Measurements from ENCODE around the gene ELMOD3.
"Not testable (repeated sequence)": the region's sequence is repeated elsewhere in the genome, so short reads cannot be mapped to it uniquely, and the experiment has no call there.

Gene ELMOD3

DNA sequence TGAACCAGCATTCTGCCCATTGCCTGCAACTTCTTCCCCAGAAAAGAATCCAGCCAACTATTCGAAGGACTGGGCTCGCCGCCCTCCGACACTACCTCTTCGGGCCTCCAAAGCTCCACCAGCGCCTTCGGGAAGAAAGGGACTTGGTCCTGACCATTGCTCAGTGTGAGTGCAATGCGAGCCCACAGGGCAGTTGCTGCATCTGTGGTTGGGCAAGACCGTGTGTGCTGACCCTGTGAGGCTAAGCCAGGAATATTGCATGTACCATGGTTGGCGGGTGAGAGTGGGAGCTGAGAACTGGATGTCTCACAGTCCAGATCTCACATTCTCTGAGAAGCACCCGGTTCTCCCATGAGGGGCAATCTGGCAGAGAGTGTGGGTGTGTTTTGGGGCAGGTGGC, 16.5 kb downstream of the ELMOD3 start:
- DNase-seq (ENCODE audit: low read depth in 2 of 3, low spot score in 1 of 3): no peak

DNA sequence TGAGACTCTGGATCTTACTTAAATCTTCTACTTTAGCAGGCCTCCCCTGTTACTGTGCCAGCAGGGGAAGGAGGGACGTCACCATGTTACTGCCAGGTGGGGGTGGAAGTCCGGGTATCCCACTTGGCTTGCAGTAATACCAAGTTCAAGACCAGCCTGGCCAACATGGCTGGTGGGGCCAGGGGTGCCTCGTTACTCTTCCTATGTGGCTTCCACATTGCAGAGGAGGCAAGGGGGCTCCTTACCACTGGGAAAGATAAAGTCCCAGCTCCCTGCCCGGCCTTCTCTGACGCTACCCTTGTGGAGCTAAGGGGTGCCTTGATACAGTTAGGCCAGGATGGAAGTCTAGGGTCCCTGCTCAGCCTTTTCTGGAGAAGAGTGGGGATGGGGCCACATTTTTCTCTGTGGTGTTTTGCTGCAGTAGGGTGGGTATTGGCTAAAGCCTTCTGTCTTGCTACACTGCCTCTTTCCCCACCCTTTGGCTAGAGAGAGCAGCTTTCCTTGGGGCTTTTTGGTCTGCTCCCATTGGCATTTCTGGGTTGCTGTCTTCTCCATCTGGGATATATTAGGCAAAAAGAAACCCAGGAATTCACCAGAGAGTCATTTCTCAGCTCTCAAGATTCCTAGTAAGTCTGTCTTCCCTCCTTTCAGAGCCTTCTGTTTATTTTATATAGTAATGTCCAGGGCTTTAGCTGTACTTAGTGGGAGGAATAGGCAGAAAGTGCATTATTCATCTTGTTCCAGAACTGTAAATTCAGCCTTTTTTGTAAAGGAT, 21.9 kb downstream of the ELMOD3 start:
- DNase-seq (ENCODE audit: low read depth in 2 of 3, low spot score in 1 of 3): no peak

DNA sequence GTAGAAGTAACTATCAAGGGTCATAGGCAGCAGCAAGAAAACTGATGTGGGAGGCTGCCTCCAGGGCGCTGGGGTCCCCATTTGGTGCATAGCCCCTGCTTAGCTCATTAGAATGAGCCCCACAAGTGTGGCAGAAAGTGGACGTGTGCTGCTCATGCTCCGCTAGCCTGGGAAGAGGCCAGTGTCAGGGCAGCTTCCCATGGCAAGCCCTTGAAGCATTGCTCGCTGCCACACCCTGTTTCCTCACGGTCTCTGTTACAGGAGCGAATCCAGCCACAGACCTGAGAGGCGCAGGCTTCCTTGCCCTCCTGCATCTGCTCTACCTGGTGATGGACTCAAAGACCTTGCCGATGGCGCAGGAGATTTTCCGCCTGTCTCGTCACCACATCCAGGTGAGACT, 22.5 kb downstream of the ELMOD3 start:
- no peak for DNase-seq (ENCODE audit: low read depth in 2 of 3, low spot score in 1 of 3)

DNA sequence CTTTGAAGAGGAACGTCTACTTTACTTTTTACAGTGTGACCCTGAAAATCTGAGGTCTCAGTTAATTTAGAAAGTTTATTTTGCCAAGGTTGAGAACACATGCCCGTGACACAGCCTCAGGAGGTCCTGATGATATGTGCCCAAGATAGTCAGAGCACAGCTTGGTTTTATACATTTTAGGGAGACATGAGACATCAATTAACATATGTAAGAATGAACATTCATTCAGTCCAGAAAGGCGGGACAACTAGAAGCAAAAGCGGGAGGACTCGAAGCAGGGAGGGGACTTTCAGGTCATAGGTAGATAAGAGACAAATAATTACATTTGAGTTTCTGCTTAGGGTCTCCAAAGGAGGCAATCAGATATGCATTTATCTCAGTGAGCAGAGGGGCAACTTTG, 23.7 kb downstream of the ELMOD3 start:
- DNase-seq (ENCODE audit: low read depth in 2 of 3, low spot score in 1 of 3): no peak

DNA sequence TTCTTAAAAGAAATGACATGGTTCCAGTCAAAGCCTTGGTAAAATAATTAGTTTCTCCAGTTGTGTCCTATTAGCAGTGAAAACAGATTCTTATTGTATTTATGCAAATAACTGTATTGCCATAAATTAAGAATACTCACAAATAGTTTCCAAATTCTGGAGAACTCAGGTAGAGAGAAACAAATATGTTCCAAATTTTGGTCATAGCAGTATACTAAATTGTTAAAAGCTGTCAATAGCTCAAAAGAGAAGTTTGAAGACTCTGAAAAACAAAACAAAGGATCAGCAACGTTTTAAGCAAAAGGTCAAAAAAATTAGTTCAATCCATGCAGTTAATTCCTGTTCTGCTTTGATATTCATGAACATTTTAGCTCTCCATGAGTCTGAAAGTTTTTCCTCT, 25.5 kb downstream of the ELMOD3 start:
- no peak for DNase-seq (ENCODE audit: low read depth in 2 of 3, low spot score in 1 of 3)

DNA sequence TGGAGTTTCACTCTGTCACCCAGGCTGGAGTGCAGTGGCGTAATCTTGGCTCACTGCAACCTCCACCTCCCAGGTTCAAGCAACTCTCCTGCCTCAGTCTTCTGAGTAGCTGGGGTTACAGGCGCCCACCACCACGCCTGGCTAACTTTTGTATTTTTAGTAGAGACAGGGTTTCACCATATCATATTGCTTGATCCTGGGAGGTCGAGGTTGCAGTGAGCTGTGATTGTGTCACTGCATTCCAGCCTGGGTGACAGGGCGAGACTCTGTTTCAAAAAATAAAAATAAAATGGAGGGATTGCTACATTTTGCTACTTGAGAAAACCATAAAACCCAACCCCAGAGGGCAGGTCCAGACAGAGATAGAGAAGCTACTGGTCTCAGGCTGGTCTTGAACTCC, 28.6 kb downstream of the ELMOD3 start:
- DNase-seq (ENCODE audit: low read depth in 2 of 3, low spot score in 1 of 3): not testable (repeated sequence)

DNA sequence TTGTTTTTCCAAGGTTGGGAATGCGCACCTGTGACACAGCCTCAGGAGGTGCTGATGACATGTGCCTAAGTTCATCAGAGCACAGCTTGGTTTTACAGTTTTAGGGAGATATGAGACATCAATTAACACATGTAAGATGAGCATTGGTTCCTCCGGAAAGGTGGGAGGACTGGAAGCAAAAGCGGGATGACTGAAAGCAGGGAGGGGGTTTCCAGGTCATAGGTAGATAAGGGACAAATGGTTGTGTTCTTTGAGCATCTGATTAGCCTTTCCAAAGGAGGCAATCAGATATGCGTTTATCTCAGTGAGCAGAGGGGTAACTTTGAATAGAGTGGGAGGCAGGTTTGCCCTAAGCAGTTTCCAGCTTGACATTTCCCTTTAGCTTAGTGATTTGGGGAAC, 29.3 kb downstream of the ELMOD3 start:
- DNase-seq (ENCODE audit: low read depth in 2 of 3, low spot score in 1 of 3): no peak

DNA sequence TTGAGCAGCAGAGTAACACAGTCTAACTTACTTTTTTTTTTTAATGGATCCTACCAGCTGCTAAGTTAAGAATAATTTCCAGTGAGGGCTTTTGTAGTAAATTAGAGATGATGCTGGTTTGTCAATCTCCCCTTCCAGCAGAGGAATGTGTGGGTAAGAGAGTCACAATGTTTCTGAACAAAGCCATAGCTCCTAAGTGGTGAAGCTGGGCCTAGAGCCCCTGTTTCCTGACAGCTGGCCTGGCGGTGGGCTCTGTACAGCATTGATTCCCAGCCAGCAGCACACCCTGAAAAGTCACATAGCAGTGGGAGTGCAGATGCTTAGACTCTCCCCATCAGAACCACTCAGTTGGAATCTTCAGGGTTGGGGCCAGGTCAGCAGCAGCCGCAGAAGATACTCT, 31.2 kb downstream of the ELMOD3 start:
- no peak for DNase-seq (ENCODE audit: low read depth in 2 of 3, low spot score in 1 of 3)

DNA sequence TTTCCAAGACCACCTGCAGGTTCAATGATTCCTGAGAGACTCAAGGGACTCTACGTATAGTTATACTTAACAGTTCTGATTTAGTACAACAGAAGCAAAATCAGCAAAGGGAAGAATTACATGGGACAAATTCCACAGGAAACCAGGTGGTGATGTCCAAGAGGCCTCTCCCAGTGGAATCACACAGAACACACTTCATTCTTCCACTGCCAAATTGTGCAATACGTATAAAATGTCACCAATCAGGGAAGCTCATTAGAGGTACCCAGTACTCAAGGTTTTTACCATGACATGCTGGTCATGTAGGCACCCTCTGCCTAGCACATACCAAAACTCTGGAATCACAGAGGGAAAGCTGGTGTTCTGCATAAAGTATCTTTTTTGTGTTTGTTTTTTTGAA, 33.2 kb downstream of the ELMOD3 start:
- no peak for DNase-seq (ENCODE audit: low read depth in 2 of 3, low spot score in 1 of 3)

DNA sequence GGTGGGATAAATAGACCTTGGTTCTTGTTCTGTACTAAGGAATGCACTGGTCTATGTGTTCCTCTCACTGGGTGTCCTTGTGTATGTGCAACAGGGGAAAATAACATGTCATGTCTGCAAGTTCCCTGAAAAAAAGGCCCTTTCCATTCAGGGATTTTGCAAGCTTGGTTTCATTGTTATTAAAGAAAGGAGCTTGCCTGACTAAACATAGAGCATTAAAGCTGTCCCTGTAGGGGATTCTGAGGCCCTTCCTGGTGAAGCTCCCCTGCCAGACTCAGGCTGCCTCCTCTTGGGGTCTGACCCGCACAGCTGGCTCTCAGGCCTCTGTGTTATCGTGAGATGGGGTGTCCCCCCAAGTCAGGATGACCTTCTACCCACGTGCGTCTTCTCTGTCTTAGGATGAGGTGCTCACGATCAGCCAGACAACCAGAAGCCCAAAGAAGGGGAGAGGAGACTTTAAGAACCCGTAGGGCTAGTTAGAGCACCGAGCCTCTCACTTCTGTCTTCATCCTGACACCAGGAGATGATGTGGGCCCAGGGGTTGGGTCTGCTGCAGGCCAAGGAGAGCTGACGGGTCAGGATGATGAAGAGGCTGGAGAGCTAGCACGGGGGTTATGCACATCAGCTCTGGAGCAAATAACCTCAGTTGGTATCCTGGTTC, 34.4 kb downstream of the ELMOD3 start:
- no peak for DNase-seq (ENCODE audit: low read depth in 2 of 3, low spot score in 1 of 3)

DNA sequence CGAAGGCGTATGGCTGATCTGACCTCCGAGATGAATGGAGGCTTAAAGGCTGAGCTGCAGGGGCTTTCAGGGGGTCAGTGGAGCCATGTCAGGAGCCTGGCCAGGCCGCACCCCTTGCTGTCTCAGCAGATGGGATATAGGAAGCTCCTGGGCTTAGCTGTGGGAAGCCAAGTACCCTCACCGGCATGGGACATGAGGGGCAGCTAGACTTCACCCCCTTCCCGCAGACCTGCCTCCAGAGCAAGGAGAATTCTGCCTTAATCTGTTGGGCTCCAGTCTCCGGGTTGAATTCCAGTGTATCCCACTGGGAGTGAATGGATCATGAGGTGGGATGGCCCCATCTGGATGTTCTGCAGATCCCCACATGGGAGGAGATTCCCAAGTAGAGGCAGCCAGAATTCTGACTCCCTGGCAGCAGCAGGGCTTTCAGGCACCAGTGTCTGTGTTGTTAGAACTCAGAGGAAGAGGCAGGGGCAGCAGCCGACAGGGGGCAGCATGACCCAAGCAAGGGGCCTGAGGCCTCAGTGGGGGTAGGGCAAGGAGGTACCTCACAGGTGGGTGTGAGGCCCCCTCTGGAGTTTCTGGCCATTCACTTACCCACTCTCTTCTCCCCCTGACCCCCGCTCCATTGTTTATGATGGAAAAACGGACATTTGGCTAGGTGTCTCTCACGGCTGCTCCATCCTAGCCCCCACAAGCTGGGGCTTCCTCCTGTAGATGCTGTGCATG, 36.5 kb downstream of the ELMOD3 start:
- DNase-seq (ENCODE audit: low read depth in 2 of 3, low spot score in 1 of 3): peak; percentile 34 to 72 (median 62)

DNA sequence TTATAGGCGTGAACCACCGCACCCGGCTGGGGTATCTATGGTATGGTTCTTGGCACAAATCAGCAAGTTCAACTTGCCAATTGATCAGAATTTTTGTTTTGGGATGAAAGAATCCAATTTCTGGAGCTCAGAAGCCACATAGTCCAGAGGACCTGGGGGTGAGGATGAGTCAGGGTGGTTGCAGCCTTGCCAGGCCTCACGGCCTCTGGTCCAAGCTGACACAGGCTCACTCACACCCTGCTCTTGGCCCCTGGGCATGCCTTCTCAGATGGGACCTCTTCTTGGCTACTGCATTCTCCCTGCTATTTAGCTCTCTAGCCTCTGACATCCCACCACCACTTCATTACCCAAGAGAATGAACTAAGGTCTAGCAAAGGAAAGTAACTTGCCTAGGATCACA, 39.3 kb downstream of the ELMOD3 start:
- no peak for DNase-seq (ENCODE audit: low read depth in 2 of 3, low spot score in 1 of 3)

DNA sequence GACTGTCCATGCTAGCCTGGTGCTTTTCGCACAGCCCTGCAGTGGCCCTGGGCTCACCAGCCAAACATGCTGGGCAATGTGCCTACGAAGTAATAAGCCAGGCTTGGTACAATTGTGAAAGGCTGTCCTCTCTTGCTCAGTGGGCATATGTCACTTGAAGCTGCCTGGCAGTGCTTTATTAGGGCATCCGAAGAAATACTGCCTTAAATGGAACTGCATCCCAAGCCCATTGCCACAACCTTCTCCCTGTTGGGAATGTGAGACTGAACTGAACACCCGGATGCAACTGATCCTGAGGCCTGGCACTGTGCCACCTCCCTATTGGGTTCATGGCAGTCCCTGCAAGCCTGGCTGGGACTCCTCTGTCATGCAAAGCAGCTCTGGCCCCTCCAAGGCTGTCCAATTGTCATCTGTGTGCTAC, 39.7 kb downstream of the ELMOD3 start:
- DNase-seq (ENCODE audit: low read depth in 2 of 3, low spot score in 1 of 3): no peak

DNA sequence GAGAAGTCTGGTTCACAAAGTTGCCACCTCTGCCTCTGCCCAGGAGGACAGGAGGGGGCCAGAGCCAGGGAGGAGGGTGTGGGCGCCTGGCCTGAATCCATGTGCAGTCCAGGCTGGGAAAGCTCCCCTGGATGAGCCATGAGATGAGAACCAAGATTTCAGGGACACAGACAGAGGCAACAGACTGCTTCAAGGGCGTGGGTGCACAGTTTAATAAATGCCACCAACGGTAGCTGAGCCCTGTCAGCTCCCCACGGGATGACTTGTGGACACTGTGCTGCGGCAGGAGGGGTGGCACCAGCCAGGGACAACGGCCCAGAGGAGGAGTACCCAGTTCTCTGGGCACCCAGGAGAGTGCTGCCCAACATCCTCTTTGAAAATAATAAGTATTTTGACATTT, 40.4 kb downstream of the ELMOD3 start:
- DNase-seq (ENCODE audit: low read depth in 2 of 3, low spot score in 1 of 3): no peak

DNA sequence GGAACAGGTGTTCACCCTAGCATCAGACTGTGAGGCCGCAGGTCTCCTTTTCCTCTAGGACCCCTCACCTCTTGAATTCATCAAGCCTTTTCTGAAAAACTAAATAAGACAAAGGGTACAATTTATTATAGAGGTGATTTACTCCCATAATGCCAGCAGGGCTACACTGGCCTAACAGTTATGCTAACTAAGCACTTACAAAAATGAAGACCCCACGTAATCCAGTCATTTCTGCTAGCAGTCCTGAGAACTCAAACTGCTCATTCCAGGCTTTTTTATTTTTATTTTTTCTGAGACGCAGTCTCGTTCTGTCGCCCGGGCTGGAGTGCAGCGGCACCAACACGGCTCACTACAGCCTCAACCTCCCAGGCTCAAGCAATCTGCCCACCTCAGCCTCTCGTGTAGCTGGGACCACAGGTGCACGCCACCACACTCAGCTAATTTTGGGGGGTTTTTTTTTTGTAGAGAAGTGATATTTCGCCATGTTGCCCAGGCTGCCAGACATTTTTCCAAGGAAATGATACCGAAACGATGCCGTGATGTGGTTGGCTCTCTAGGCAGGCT, 41.4 kb downstream of the ELMOD3 start:
- no peak for DNase-seq (ENCODE audit: low read depth in 2 of 3, low spot score in 1 of 3)

DNA sequence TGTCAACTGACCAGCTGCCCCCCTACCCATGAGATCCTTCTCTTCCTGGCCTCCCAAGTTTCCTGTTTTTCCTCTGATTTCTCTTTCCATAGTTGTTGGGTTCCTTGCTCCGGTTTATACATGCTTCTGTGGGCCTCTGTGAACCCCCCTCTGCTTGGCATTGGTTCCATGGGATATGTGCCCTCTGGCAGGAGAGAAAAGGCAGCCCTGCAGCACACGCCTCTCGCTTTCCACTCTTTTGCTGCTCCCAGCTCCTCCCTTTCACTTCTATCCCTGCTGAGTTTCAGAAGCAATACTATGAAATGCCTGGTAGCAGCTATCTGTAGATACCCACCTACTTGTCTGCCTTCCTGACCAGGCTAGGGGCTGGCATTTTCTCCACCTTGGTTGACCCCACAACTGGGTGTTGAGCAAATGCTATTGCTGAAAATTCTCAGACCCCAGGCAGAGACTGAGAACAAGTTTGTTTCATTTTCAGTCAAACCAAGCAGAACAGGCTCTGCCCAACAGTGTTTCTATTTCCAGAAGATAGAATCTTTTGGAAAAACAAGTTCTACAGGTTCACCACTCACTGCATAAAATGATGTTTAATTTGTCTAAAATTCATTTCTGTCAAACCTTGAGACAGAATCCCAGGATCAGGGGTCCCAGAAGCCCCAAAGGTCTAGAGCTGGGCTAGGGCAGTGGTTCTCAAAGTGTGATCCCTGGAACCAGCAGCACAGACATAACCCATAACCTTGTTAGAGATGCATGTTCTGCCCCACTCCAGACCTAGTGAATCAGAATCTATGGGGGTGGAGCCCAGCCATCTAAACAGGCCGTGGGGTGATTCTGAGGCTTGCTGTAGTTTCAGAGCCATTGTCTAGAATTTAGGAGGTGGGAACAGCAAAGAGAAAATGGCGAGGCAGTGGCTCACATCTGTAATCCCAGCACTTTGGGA, 42.2 kb downstream of the ELMOD3 start:
- DNase-seq (ENCODE audit: low read depth in 2 of 3, low spot score in 1 of 3): no peak

DNA sequence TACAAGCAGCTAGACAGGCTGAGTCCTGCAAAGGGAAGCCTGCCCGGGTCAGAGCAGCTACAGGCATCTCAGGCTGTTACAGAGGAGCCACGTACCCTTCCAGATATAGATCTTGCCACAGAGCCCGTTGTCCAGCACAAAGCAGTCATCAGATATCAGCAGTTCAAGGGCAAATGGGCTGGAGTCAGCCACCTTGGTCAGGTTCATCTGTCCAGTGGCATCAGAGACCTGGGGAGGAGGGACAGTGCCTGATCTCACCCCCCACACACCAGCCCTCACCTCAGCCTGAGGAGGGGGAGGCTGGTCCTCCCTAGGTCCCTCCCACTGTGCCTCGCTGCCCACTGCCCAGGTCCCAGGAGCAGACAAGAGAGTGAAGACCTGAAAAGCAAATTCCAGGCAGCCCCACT, 43.4 kb downstream of the ELMOD3 start:
- DNase-seq (ENCODE audit: low read depth in 2 of 3, low spot score in 1 of 3): no peak

DNA sequence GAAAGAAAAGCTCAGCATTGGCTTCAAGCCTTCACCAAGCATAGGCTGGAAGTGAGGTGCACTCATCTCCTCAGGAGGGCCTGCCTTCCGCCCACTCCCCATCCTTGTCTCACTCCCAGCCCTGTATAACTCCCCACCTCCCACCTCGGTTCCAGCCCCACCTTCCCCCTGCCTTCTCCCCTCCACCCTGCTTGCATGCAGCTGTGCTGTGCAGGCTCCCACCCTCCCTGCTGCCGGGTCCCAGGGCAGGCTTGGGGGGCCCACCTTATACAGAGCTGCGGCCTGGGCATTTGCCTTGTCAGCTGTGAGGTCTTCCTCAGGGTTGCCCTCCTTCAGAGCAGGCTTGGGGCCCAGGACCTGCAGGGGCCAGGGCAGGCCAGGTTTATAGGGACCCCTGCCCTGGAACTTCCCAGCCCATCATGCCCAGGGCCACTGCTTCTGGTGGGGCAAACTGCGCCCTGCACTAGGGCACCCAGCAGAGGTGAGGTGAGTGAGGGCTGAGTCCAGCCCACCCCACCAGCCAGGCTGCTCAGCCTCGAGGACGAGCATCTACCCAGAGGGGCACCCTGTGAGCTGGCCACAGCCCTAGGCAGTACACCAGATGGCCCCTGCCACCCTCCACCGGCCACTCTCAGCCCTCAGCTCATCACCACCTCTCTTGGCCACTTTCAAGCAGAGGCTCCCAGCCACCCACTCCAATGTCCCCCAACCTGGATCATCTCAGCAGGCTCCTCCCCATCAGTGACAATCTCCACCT, 44.0 kb downstream of the ELMOD3 start:
- no peak for DNase-seq (ENCODE audit: low read depth in 2 of 3, low spot score in 1 of 3)

DNA sequence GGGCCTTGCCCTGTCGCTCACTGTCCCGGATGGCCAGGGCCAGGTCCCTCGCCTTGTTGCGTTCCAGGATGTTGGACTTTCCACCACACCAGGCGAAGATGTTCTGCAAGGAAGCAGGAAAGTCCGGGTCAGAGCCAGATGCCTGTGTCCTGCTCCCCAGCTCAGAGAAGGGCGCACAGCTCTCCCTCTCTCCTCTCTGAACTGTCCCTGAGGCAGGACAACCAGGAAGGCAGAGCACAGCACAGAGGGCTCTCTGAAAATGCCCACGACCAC, 44.5 kb downstream of the ELMOD3 start:
- DNase-seq (ENCODE audit: low read depth in 2 of 3, low spot score in 1 of 3): no peak

DNA sequence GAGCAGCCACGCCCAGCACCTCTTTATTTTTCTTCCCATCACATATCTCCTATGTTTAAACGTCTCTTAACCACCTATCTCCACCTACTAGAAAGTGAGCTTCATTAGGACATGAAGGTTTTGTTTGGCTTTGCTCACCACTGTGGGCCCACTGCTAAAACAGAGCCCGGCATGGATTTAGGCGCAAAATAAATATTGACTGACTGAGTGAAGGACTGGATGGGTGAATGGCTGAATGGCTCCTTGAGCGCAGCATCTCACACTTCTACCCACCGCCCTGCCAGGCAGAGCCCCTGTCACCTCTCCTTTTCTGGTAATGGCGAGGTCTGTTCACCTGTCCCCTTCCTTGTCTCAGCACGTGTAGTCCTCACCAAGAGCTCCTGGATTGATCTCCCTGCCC, 45.5 kb downstream of the ELMOD3 start:
- no peak for DNase-seq (ENCODE audit: low read depth in 2 of 3, low spot score in 1 of 3)

Measured in stimulated activated CD4-positive, alpha-beta T cell treated with anti-CD3 and anti-CD28 coated beads, Interleukin-12 subunit alpha, Interleukin-12 subunit beta, amount 100 ng/mL, for 48 hours (primary cell).